GM12872 (cell line): ENCODE measurements around the gene P3H2.

Source experiments
- TF ChIP-seq, protein P1 (sequence below): IDR thresholded peaks from 3 replicates; pipeline ENCODE4 v1.5.1; 2011; ENCODE audit warnings: low read depth, mild to moderate bottlenecking, low read length, moderate library complexity; ENCODE audit not compliant: insufficient read depth

The P3H2 gene

DNA sequence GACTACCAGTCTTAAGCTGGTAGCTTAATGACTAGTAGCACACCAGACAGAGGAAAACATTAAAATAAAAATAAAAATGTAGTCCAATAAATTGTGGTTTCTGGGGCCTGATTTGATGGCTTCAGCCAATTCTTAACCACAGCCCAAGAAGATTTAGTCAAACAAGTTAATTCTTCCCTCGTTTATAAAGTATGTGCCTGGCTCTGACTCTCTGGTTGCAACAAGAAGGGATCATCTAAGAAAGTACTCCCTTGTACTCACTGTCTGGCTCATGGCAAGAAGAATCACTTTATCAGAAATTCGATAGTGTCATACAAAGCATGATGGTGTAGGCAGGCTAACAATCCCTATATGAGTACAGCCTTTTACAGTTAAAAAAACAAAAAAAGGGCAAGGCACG lies 141.9 kb downstream of the P3H2 start:
- TF ChIP-seq, protein P1, sequence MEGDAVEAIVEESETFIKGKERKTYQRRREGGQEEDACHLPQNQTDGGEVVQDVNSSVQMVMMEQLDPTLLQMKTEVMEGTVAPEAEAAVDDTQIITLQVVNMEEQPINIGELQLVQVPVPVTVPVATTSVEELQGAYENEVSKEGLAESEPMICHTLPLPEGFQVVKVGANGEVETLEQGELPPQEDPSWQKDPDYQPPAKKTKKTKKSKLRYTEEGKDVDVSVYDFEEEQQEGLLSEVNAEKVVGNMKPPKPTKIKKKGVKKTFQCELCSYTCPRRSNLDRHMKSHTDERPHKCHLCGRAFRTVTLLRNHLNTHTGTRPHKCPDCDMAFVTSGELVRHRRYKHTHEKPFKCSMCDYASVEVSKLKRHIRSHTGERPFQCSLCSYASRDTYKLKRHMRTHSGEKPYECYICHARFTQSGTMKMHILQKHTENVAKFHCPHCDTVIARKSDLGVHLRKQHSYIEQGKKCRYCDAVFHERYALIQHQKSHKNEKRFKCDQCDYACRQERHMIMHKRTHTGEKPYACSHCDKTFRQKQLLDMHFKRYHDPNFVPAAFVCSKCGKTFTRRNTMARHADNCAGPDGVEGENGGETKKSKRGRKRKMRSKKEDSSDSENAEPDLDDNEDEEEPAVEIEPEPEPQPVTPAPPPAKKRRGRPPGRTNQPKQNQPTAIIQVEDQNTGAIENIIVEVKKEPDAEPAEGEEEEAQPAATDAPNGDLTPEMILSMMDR: no peak

DNA sequence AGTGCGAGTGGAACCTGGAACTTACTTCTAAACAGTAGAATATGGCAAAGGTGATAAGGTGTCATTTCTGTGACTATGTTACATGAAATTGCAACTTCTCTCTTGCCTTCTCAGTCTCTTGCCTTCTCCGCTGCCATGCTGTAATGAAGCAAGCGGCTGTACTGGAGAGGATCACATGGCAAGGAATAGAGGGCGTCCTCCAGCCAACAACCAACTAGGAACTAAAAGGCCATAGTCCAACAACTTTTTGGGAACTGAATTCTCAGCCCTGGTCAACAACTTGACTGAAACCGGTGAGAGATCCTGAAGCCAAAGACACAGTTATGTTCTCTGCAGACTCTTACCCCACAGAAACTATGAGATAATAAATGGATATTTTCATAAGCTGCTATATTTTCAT lies 143.5 kb downstream of the P3H2 start:
- TF ChIP-seq, protein P1: no peak

- TF ChIP-seq, protein P1: no peak
These were observed 145.2 kb downstream of the P3H2 start for GRCh38 chr3:189975391-189975990.

- TF ChIP-seq, protein P1: no peak
These were observed 146.3 kb downstream of the P3H2 start for GRCh38 chr3:189974359-189974758.

DNA sequence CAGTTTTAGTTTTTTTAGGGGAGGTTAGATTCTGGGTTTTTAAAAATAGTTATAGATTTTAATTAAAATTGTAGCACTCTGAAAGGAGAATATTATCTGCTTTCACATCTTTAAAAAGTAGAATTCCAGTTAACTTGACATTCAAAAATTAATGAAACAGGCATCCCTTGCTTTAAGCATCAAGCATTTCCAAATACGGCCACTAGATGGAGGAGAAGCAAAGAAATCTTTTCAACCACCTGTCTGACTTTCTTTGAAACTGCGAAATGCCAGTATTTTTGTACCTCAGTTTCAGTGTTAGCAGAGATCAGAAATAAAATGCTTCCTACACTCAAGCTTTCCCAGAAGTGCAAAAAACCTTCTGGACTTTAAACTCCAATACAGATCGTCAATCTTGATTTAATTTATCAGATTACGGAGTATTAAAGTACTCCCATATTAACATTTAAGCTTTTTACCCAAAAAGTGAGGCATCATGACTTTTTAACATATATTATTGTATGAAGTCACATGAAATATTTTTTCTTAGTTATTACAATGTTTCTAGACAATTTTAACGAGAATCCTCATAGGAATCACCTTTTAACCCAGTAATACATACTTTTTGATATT lies 153.3 kb downstream of the P3H2 start:
- TF ChIP-seq, protein P1: peak; percentile 76

GRCh38 chr3:189966843-189967242 lies 153.9 kb downstream of the P3H2 start:
- TF ChIP-seq, protein P1: no peak

GRCh38 chr3:189964623-189965332 lies 155.9 kb downstream of the P3H2 start:
- TF ChIP-seq, protein P1: no peak
